Adrenal gland (tissue), 5 donors: ENCODE data around the gene EPB41L4B.

Source experiments
- POLR2A ChIP-seq, 2 donors: fragments of 450-650 bp; IDR thresholded peaks; one replicate each; pipeline ENCODE4 v1.6.1; 2017; ENCODE audit warnings: antibody characterized with exemption in 2 of 2, mild to moderate bottlenecking in 2 of 2, moderate library complexity in 1 of 2
- TF ChIP-seq, protein P1 (sequence below), 6 experiments: fragments of 450-650 bp in 4 of 6; fragments of 200-600 bp in 2 of 6; sonication (generic) in 1 of 6; IDR thresholded peaks; 1 replicate in 5 of 6; 2 replicates in 1 of 6; pipeline versions ENCODE4 v1.5.1 to v1.8.0; 2016 to 2021; ENCODE audit warnings: antibody characterized with exemption in 6 of 6, mild to moderate bottlenecking in 2 of 6, moderate library complexity in 1 of 6
- donor health status: DM: no; HTN: no; CAD: no.

- TF ChIP-seq, protein P1, sequence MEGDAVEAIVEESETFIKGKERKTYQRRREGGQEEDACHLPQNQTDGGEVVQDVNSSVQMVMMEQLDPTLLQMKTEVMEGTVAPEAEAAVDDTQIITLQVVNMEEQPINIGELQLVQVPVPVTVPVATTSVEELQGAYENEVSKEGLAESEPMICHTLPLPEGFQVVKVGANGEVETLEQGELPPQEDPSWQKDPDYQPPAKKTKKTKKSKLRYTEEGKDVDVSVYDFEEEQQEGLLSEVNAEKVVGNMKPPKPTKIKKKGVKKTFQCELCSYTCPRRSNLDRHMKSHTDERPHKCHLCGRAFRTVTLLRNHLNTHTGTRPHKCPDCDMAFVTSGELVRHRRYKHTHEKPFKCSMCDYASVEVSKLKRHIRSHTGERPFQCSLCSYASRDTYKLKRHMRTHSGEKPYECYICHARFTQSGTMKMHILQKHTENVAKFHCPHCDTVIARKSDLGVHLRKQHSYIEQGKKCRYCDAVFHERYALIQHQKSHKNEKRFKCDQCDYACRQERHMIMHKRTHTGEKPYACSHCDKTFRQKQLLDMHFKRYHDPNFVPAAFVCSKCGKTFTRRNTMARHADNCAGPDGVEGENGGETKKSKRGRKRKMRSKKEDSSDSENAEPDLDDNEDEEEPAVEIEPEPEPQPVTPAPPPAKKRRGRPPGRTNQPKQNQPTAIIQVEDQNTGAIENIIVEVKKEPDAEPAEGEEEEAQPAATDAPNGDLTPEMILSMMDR (IDR thresholded peaks at IDR 0.05) = no peak
- TF ChIP-seq POLR2A (IDR thresholded peaks at IDR 0.05) = no peak
These were observed 10.4 kb downstream of the EPB41L4B start for GRCh38 chr9:109310486-109310901.
